ENCODE measurements around the gene MTMR3. TPM values are rescaled to one million over a fixed set of nuclear protein-coding genes. Genes with fewer than 3 reads are reported as not detected.

The MTMR3 gene
- total RNA-seq, 1 donor from 2014 or later = 35.4 TPM

- no peak overlapping the region for H3K27ac Mint-ChIP-seq
- no peaks in the 10 kb centered on the region for H3K4me1 ChIP-seq
- no peaks in the 10 kb centered on the region for H3K9me3 ChIP-seq (ENCODE audit: low read depth)
- H3K9me3 Mint-ChIP-seq = peaks cover 11% of the 10 kb centered on the region
- no peaks in the 10 kb centered on the region for H3K27me3 ChIP-seq
- no peak for DNase-seq (ENCODE audit: low spot score)
- H3K36me3 ChIP-seq = no peaks in the 10 kb centered on the region
- no peak overlapping the region for H3K4me2 ChIP-seq
- peaks cover 100% of the 10 kb centered on the region for H3K79me2 ChIP-seq (ENCODE audit: low read depth)
- H3K4me3 Mint-ChIP-seq = no peak overlapping the region
- H3K4me3 ChIP-seq = no peak overlapping the region
- H3K9ac ChIP-seq = no peak overlapping the region
- H3K27ac ChIP-seq = no peak overlapping the region
- TF ChIP-seq EZH2phosphoT487 (IDR thresholded peaks at IDR 0.05) (no peak), EZH2 (IDR thresholded peaks at IDR 0.05) (no peak), CTCF (IDR thresholded peaks at IDR 0.05) (no peak)
- no peak overlapping the region for H2AFZ ChIP-seq (replicated peaks)
- peaks cover 71% of the 10 kb centered on the region for H4K20me1 ChIP-seq (ENCODE audit: low read depth)
- H3K36me3 Mint-ChIP-seq = peaks cover 5% of the 10 kb centered on the region
- H3K4me1 Mint-ChIP-seq = no peaks in the 10 kb centered on the region
- no peaks in the 10 kb centered on the region for H3F3A ChIP-seq (ENCODE audit: low read depth)
- H3K27me3 Mint-ChIP-seq (ENCODE audit: insufficient read depth, low read depth) = no peaks in the 10 kb centered on the region
Observed at GRCh38 chr22:29932136-29932535, 49.2 kb downstream of the MTMR3 start.

- H3K27ac ChIP-seq = no peak overlapping the region
- no peaks in the 10 kb centered on the region for H3K27me3 ChIP-seq
- H3K4me2 ChIP-seq = no peak overlapping the region
- H3K79me2 ChIP-seq (ENCODE audit: low read depth) = peaks cover 100% of the 10 kb centered on the region
- no peak overlapping the region for H3K27ac Mint-ChIP-seq
- DNase-seq (ENCODE audit: low spot score) = no peak
- no peaks in the 10 kb centered on the region for H3F3A ChIP-seq (ENCODE audit: low read depth)
- no peak overlapping the region for H3K4me3 Mint-ChIP-seq
- H2AFZ ChIP-seq (replicated peaks) = no peak overlapping the region
- peaks cover 71% of the 10 kb centered on the region for H4K20me1 ChIP-seq (ENCODE audit: low read depth)
- TF ChIP-seq EZH2 (IDR thresholded peaks at IDR 0.05) (no peak), CTCF (IDR thresholded peaks at IDR 0.05) (no peak), EZH2phosphoT487 (IDR thresholded peaks at IDR 0.05) (no peak)
- H3K36me3 Mint-ChIP-seq = peaks cover 10% of the 10 kb centered on the region
- H3K9me3 Mint-ChIP-seq = peaks cover 6% of the 10 kb centered on the region
- H3K9ac ChIP-seq = no peak overlapping the region
- no peaks in the 10 kb centered on the region for H3K36me3 ChIP-seq
- no peaks in the 10 kb centered on the region for H3K9me3 ChIP-seq (ENCODE audit: low read depth)
- H3K4me1 Mint-ChIP-seq = no peaks in the 10 kb centered on the region
- H3K27me3 Mint-ChIP-seq (ENCODE audit: insufficient read depth, low read depth) = no peaks in the 10 kb centered on the region
- H3K4me1 ChIP-seq = no peaks in the 10 kb centered on the region
- H3K4me3 ChIP-seq = no peak overlapping the region
Observed at GRCh38 chr22:29933619-29934018, 50.6 kb downstream of the MTMR3 start.

DNA sequence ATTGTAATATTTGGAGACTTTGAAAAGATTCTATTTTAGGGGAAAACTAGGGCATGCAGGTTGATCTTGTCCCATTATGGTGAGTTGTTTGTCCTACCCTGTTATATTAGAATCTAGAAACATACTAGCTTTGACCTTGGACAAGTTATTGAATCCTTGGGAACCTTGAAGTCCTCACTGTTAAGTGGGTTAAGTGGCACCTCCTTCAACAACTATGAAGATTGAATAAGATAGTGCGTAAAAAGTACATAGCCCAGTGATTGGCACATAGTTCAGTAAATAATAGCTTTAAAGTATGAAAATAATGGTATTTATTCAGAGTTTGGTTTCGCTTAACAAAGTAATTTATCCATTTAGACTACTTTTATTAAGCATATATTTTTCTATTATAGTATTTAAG is 51.6 kb downstream of the MTMR3 start:
- Histone ChIP-seq H3K79me2 (ENCODE audit: low read depth) (peaks cover 100% of the 10 kb centered on the region), H3K36me3 (no peaks in the 10 kb centered on the region), H3K9me3 (ENCODE audit: low read depth) (no peaks in the 10 kb centered on the region), H4K20me1 (ENCODE audit: low read depth) (peaks cover 70% of the 10 kb centered on the region), H3K4me2 (no peak overlapping the region), H3K27ac (no peak overlapping the region), H3K4me3 (no peak overlapping the region), H3F3A (ENCODE audit: low read depth) (no peaks in the 10 kb centered on the region), H3K4me1 (no peaks in the 10 kb centered on the region), H2AFZ (replicated peaks) (no peak overlapping the region), H3K27me3 (no peaks in the 10 kb centered on the region), H3K9ac (no peak overlapping the region)
- Mint-ChIP-seq H3K27me3 (ENCODE audit: insufficient read depth, low read depth) (no peaks in the 10 kb centered on the region), H3K27ac (no peak overlapping the region), H3K4me1 (no peaks in the 10 kb centered on the region), H3K36me3 (peaks cover 15% of the 10 kb centered on the region), H3K4me3 (no peak overlapping the region), H3K9me3 (peaks cover 13% of the 10 kb centered on the region)
- DNase-seq (ENCODE audit: low spot score) = no peak
- TF ChIP-seq EZH2 (IDR thresholded peaks at IDR 0.05) (no peak), EZH2phosphoT487 (IDR thresholded peaks at IDR 0.05) (no peak), CTCF (IDR thresholded peaks at IDR 0.05) (no peak)

Data from neural progenitor cell (in vitro differentiated cells).